Measurements from ENCODE around the gene CRB2. TPM values are rescaled to one million over a fixed set of nuclear protein-coding genes. Genes with fewer than 3 reads are reported as not detected.
"Not testable (repeated sequence)": the region's sequence is repeated elsewhere in the genome, so short reads cannot be mapped to it uniquely, and the experiment has no call there.

CRB2 gene
- total RNA-seq, 2 experiments from 2014 or later = not detected

- Mint-ChIP-seq H3K4me1 (peaks cover 67% of the 10 kb centered on the region), H3K27ac (peak overlapping the region; percentile 84), H3K27me3 (peaks cover 4% of the 10 kb centered on the region), H3K36me3 (no peaks in the 10 kb centered on the region), H3K9me3 (ENCODE audit: low read depth) (no peaks in the 10 kb centered on the region), H3K4me3 (no peak overlapping the region)
- ATAC-seq (no peak), DNase-seq (no peak)
- CTCF ChIA-PET = interaction anchor here (1.3 kb wide), 1 partner anchor 13 kb away, joined by 4 read pairs; no protein-coding TSS in a partner anchor
These were observed 34.3 kb upstream of the CRB2 start for GRCh38 chr9:123321616-123322272.

DNA sequence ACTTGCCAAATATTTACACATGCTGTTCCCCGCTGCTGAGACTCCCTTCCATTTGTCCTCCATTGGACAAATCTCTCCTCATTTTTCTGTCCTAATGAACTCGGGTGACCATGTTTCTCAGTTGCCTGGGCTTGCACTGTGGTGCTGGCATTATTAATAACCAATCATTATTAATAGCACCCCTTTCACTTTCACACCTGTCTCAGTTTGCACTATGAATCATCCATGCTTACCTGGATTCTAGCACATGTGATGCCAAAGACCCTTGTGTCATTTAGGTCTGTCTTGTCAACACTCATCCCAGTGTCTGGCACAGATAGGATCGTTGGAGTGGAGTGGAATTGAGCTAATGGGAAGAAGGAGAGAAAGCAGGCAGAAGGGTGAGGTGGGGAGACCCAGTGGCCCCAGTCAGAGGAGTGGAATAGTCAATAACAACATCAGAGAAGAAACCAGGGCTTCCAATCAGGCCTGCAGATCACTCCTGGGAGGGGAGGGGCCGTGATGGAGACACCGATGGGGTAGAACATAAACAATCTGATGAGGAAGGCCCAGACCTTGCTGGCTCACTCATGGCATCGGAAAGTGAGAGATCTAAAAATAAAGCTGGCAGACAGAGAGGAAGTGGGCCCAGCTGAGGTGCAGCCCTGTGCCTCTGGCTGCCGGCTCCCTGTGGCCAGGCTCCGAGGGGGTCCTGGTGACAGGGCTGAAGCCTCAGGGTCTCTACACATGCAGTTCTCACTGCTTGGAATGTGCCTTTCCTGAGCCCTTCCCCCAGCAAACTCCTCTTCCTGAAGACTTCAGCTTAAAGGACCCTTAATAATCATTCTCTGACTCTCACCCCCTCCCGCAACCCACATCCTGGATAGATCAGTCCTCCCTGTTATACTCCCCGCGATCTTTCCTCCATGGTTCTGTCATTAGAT, 33.5 kb upstream of the CRB2 start:
- H3K27ac Mint-ChIP-seq = peak overlapping the region; percentile 84
- H3K9me3 Mint-ChIP-seq (ENCODE audit: low read depth) = no peaks in the 10 kb centered on the region
- CTCF ChIA-PET = interaction anchor here (0.6 to 1.5 kb wide), 9 partner anchors 9 to 63 kb away, joined by 3 to 7 read pairs (median 3); no protein-coding TSS in a partner anchor
- H3K27me3 Mint-ChIP-seq = peaks cover 4% of the 10 kb centered on the region
- peaks cover 61% of the 10 kb centered on the region for H3K4me1 Mint-ChIP-seq
- no peaks in the 10 kb centered on the region for H3K36me3 Mint-ChIP-seq
- ATAC-seq = peak; percentile 89
- H3K4me3 Mint-ChIP-seq = peak overlapping the region; percentile 19
- peak; percentile 90 for DNase-seq

DNA sequence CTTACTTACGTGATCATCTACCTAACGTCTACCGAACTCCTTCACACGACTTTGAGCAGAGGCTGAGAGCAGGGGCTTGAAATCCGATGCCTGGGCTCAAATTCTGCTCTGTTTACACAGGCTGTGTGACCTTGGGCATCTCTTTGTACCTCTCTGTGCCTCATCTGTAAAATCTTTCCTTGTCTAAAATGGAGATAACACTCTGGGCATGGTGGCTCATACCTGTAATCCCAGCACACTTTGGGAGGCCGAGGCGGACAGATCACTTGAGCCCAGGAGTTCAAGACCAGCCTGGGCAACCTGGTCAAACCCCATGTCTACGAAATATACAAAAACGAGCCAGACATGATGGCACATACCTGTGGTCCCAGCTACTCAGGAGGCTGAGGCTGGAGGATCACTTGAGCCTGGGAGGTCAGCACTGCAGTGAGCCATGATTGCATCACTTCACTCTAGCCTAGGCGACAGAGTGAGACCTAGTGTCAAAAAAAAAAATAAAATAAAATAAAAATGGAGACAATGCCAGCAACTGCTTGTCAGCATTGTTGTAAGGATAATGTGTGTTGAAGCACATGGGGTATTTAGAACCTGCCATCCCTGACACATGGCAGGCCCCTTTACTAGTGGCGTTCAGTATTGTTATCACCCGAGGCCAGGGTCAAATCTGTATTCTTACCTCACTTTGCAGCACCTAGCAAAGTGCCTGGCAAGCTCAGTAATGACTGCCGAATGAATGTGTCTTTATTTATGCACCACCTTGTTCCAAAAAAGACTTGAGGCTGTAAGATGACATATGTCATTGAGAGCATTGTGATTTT, 32.6 kb upstream of the CRB2 start:
- peak overlapping the region; percentile 19 for H3K4me3 Mint-ChIP-seq
- H3K27me3 Mint-ChIP-seq = peaks cover 4% of the 10 kb centered on the region
- DNase-seq (no peak), ATAC-seq (no peak)
- H3K36me3 Mint-ChIP-seq = no peaks in the 10 kb centered on the region
- H3K4me1 Mint-ChIP-seq = peaks cover 54% of the 10 kb centered on the region
- no peaks in the 10 kb centered on the region for H3K9me3 Mint-ChIP-seq (ENCODE audit: low read depth)
- H3K27ac Mint-ChIP-seq = peak overlapping the region; percentile 84
- CTCF ChIA-PET = interaction anchor here (0.6 to 1.5 kb wide), 10 partner anchors 10 to 62 kb away, joined by 3 to 7 read pairs (median 3); no protein-coding TSS in a partner anchor

- CTCF ChIA-PET = interaction anchor here (1.2 to 2.3 kb wide), 3 partner anchors 11 to 24 kb away, joined by 3 to 6 read pairs (median 3); no protein-coding TSS in a partner anchor
- H3K27ac Mint-ChIP-seq = no peak overlapping the region
- H3K36me3 Mint-ChIP-seq = no peaks in the 10 kb centered on the region
These were observed 31.2 kb upstream of the CRB2 start for GRCh38 chr9:123324767-123325183.

DNA sequence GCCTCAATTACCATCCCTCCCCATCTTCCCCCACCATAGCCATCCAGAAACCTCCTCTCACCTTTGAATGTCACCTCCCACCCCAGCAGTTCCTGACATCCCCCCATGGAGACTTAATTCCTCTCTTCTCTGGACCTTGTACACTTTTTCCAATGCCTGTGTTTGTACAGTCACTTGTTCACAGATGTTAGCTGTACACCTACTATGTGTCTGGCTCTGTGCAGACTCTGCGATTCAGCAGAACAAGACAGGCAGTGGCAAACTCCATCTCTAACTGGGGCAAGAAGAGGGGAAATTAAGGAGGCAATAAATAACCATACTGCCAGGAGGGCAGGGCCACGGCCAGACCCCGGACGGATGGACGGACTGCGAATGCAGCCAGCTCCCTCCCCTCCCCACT, 29.8 kb upstream of the CRB2 start:
- DNase-seq (no peak), ATAC-seq (no peak)
- peaks cover 38% of the 10 kb centered on the region for H3K4me1 Mint-ChIP-seq
- H3K36me3 Mint-ChIP-seq = no peaks in the 10 kb centered on the region
- H3K4me3 Mint-ChIP-seq = no peak overlapping the region
- no peaks in the 10 kb centered on the region for H3K9me3 Mint-ChIP-seq (ENCODE audit: low read depth)
- H3K27me3 Mint-ChIP-seq = peaks cover 4% of the 10 kb centered on the region
- no peak overlapping the region for H3K27ac Mint-ChIP-seq
- CTCF ChIA-PET = interaction anchor here (1.0 to 2.3 kb wide), 3 partner anchors 13 to 19 kb away, joined by 3 to 6 read pairs (median 3); no protein-coding TSS in a partner anchor

More at GRCh38 chr9:123324767-123325183, 31.2 kb upstream of the CRB2 start:
- Mint-ChIP-seq H3K4me3 (no peak overlapping the region), H3K4me1 (peaks cover 48% of the 10 kb centered on the region), H3K27me3 (peaks cover 4% of the 10 kb centered on the region), H3K9me3 (ENCODE audit: low read depth) (no peaks in the 10 kb centered on the region)
- ATAC-seq = no peak
- DNase-seq = no peak

DNA sequence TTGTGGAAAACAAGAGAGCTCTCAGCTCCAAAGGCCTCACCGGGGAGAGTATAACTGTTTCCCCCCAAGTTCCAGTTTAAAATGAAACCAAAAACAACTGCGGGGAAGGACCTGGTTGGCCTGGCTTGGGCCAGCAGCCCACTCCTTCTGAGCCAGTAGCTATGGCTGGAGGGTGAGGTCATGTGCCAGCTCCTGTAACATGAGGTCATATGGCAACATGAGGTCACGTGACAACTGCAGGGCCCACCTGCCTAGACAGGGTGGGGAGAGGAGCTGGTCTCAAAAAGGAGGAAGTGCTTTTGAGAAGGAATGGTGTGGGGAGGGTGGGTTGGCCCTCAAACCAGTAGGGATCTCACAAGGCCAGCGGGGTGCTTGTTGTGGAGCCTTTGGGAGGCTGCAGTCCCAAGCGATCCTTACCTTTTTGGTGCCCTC, 29.3 kb upstream of the CRB2 start:
- Mint-ChIP-seq H3K9me3 (ENCODE audit: low read depth) (no peaks in the 10 kb centered on the region), H3K4me1 (peaks cover 33% of the 10 kb centered on the region), H3K27ac (no peak overlapping the region), H3K36me3 (no peaks in the 10 kb centered on the region), H3K4me3 (no peak overlapping the region), H3K27me3 (peaks cover 4% of the 10 kb centered on the region)
- ATAC-seq (no peak), DNase-seq (no peak)
- CTCF ChIA-PET = interaction anchor here (1.0 to 2.3 kb wide), 3 partner anchors 13 to 20 kb away, joined by 3 to 6 read pairs (median 3); no protein-coding TSS in a partner anchor

- peaks cover 22% of the 10 kb centered on the region for H3K4me1 Mint-ChIP-seq
- no peak overlapping the region for H3K27ac Mint-ChIP-seq
- no peaks in the 10 kb centered on the region for H3K36me3 Mint-ChIP-seq
- DNase-seq (no peak), ATAC-seq (no peak)
- H3K4me3 Mint-ChIP-seq = no peak overlapping the region
- no peaks in the 10 kb centered on the region for H3K9me3 Mint-ChIP-seq (ENCODE audit: low read depth)
- H3K27me3 Mint-ChIP-seq = peaks cover 4% of the 10 kb centered on the region
- CTCF ChIA-PET = no interaction called here
These were observed 28.3 kb upstream of the CRB2 start for GRCh38 chr9:123327697-123328100.

DNA sequence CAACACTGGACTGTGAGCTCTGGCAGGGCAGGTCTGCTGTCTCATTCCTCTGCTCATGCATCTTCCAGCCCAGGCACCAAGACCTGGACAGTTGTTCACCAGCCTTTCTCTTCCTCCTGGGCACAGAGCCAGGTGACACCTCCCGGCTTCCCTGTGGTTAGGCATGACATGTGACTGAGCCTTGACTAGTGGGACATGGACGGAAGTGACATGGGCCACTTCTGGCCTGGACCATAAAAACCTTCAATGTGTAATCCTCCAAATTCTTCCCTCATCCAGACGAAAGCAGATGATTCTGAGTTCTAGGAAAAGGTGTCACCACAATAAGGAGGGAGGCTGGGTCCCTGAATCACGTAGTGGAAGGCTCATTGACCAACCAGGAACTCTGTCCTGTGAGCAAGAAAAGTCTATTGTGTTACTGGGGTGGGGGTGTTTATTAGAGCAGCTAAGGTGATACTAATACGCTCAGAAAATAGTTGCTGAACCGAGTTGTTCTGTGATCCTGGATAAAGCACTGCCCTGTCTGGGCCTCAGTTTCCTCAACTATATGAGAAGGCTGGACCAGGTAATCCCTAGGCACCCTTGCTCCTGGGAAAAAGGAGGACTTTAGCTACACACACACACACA, 26.6 kb upstream of the CRB2 start:
- CTCF ChIA-PET = no interaction called here
- Mint-ChIP-seq H3K36me3 (no peaks in the 10 kb centered on the region), H3K27ac (no peak overlapping the region), H3K27me3 (peaks cover 4% of the 10 kb centered on the region), H3K4me3 (no peak overlapping the region), H3K9me3 (ENCODE audit: low read depth) (no peaks in the 10 kb centered on the region), H3K4me1 (peaks cover 13% of the 10 kb centered on the region)
- no peak for DNase-seq
- ATAC-seq = peak; percentile 36

DNA sequence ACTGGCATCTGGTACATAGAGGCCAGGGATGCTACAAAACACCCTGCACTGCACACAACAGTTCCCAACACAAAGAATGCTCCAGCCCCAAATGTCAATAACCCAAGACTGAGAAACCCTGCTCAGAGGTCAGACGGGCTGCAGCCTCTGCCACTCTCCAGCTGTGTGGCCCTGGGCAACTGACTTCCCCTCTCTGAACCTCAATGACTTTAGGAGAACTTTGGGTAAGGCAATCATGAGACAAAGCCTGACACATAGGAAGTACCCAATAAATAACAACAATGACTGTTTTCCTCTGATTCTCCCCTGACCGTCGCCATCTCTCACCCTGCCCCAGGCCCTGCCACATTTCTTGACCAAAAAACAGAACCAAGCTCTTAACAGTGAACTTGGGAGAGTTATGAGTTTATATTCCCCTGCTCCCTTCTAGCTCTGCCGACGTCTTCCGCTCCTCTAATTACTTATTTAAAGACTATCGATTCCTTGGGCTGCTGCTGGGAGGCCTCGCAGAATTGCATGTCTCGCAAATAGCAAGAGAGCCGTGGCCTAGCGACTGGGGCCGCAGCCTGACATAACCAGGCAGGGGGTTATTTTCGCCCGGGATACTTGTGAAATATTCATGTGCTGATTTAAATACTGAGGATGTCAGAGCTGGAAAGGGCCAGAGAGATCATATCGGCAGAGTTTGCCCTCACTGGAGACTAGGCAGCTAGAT, 24.5 kb upstream of the CRB2 start:
- peaks cover 7% of the 10 kb centered on the region for H3K4me1 Mint-ChIP-seq
- no peaks in the 10 kb centered on the region for H3K27me3 Mint-ChIP-seq
- no peak overlapping the region for H3K4me3 Mint-ChIP-seq
- H3K9me3 Mint-ChIP-seq (ENCODE audit: low read depth) = no peaks in the 10 kb centered on the region
- no peaks in the 10 kb centered on the region for H3K36me3 Mint-ChIP-seq
- no peak for DNase-seq
- ATAC-seq = no peak
- CTCF ChIA-PET = interaction anchor here (1.2 kb wide), 1 partner anchor 8 kb away, joined by 3 read pairs; no protein-coding TSS in a partner anchor
- no peak overlapping the region for H3K27ac Mint-ChIP-seq

- peaks cover 11% of the 10 kb centered on the region for H3K4me1 Mint-ChIP-seq
- H3K9me3 Mint-ChIP-seq (ENCODE audit: low read depth); CTCF ChIA-PET; H3K27ac Mint-ChIP-seq; H3K4me3 Mint-ChIP-seq; ATAC-seq; H3K27me3 Mint-ChIP-seq; H3K36me3 Mint-ChIP-seq; DNase-seq: not testable (repeated sequence)
These were observed 22.8 kb upstream of the CRB2 start for GRCh38 chr9:123333058-123333669.

DNA sequence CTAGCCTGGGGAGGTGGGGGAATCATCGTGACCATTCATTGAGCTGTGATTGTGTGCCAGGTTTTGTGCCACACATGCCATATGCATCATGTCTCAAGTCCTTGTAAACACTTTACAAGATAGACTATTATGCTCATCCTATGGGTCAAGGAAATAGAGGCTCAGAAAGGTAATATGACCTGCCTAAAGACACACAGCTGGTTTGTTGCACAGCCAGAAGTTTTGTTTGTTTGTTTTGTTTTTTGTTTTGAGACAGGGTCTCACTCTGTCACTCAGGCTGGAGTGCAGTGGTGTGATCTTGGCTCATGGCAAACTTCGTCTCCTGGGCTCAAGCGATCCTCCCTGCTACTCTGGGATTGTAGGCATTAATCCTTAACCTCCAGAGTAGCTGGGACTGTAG, 21.4 kb upstream of the CRB2 start:
- ATAC-seq = no peak
- no peak for DNase-seq
- Mint-ChIP-seq H3K9me3 (ENCODE audit: low read depth) (no peaks in the 10 kb centered on the region), H3K36me3 (no peaks in the 10 kb centered on the region), H3K27ac (no peak overlapping the region), H3K4me1 (peaks cover 18% of the 10 kb centered on the region), H3K4me3 (no peak overlapping the region), H3K27me3 (no peaks in the 10 kb centered on the region)
- CTCF ChIA-PET = interaction anchor here (1.3 kb wide), 2 partner anchors 12 to 16 kb away, joined by 3 to 4 read pairs; no protein-coding TSS in a partner anchor
